ENCODE measurements around the gene CCDC60. TPM values are rescaled to one million over a fixed set of nuclear protein-coding genes. Genes with fewer than 3 reads are reported as not detected.

Gene CCDC60
- total and polyA plus RNA-seq, 12 donors, result not detected

DNA sequence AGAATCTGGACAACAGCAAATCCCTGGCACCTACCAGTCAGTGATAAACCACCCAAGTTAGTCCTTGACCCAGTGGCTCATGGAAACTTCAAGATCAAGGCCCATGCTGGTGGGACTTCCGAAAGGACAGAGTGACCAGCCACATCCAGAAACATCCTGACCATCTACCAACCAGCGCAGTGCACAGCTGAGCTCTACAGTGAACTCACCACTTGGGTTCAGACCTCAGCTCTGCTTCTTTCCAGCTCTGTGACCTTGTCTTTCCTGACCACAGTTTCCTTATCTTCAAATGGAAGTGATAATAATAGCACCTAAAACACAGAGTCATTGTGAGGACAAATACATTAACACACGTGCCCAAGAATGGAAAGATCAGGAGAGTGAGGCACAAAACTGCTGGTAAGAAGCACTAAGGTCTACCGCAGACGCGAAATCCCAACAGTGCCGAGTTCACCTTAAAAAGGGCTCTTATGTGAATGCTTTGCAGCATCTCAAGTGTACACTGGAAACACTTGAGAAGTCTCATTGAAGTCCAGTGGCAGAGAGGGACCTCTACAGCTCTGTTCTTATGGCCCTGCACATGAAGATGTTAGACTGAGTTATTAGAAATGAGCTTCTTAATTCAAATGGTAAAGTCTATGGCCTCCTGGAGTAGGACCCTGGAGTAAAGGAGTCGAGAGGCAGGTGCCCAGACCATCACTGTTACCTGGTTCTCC is 128.8 kb downstream of the CCDC60 start:
- no peak overlapping the region for H3K4me3 ChIP-seq
- DNase-seq, result no peak
- H3K4me1 ChIP-seq (replicated peaks in 1 of 2), result no peaks in the 10 kb centered on the region
- intact Hi-C loops (cut with DNase I), result no loop called here
- H3K27me3 ChIP-seq, result no peaks in the 10 kb centered on the region
- no peak overlapping the region for H3K27ac ChIP-seq
- no peaks in the 10 kb centered on the region for H3K9me3 ChIP-seq (replicated peaks in 1 of 3)
- WGBS, 4 donors, result 65 to 77% (median 72%) methylated on average over 8 of the region's 8 CpGs
- no peak for TF ChIP-seq POLR2A (IDR thresholded peaks at IDR 0.05)
- TF ChIP-seq, protein P1, sequence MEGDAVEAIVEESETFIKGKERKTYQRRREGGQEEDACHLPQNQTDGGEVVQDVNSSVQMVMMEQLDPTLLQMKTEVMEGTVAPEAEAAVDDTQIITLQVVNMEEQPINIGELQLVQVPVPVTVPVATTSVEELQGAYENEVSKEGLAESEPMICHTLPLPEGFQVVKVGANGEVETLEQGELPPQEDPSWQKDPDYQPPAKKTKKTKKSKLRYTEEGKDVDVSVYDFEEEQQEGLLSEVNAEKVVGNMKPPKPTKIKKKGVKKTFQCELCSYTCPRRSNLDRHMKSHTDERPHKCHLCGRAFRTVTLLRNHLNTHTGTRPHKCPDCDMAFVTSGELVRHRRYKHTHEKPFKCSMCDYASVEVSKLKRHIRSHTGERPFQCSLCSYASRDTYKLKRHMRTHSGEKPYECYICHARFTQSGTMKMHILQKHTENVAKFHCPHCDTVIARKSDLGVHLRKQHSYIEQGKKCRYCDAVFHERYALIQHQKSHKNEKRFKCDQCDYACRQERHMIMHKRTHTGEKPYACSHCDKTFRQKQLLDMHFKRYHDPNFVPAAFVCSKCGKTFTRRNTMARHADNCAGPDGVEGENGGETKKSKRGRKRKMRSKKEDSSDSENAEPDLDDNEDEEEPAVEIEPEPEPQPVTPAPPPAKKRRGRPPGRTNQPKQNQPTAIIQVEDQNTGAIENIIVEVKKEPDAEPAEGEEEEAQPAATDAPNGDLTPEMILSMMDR (IDR thresholded peaks at IDR 0.05), result no peak
- no peaks in the 10 kb centered on the region for H3K36me3 ChIP-seq (replicated peaks in 1 of 2)

- DNase-seq, result no peak
- Histone ChIP-seq H3K4me3 (no peak overlapping the region), H3K9me3 (replicated peaks in 1 of 3) (no peaks in the 10 kb centered on the region), H3K4me1 (replicated peaks in 1 of 2) (no peaks in the 10 kb centered on the region), H3K36me3 (replicated peaks in 1 of 2) (no peaks in the 10 kb centered on the region), H3K27me3 (no peaks in the 10 kb centered on the region), H3K27ac (no peak overlapping the region)
- intact Hi-C loops (cut with DNase I), result no loop called here
- TF ChIP-seq, protein P1 (IDR thresholded peaks at IDR 0.05), result no peak
- TF ChIP-seq POLR2A (IDR thresholded peaks at IDR 0.05), result no peak
These were observed 133.8 kb downstream of the CCDC60 start for GRCh38 chr12:119468296-119468695.

DNA sequence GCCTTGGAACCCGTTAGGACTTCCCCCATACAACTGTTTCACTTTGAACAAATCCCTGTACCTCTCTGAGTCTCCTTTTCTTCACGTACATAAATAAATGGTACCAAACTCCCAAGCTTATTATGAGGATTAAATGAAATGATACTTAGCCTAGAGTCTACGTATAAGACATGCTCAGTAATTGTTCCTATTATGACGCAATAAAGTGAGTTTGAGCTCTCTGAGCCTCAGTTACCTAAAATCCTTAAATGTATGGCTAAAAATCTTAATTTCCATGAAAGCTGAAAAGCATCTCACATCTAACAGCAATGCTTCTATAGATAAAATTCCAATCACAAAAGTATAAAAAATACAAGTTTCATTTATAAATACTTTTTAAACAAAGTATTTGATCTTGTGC is 141.1 kb downstream of the CCDC60 start:
- no peak overlapping the region for H3K4me3 ChIP-seq
- intact Hi-C loops (cut with DNase I), result no loop called here
- no peaks in the 10 kb centered on the region for H3K4me1 ChIP-seq (replicated peaks in 1 of 2)
- H3K27me3 ChIP-seq, result no peaks in the 10 kb centered on the region
- 72 to 84% (median 75%) methylated on average over 4 of the region's 4 CpGs for WGBS, 4 donors
- H3K36me3 ChIP-seq (replicated peaks in 1 of 2), result no peaks in the 10 kb centered on the region
- TF ChIP-seq, protein P1 (IDR thresholded peaks at IDR 0.05), result no peak
- TF ChIP-seq POLR2A (IDR thresholded peaks at IDR 0.05), result no peak
- no peak for DNase-seq
- H3K27ac ChIP-seq, result no peak overlapping the region
- no peaks in the 10 kb centered on the region for H3K9me3 ChIP-seq (replicated peaks in 1 of 3)

GRCh38 chr12:119476951-119477350 is 142.4 kb downstream of the CCDC60 start:
- no peaks in the 10 kb centered on the region for H3K9me3 ChIP-seq (replicated peaks in 1 of 3)
- no peaks in the 10 kb centered on the region for H3K27me3 ChIP-seq
- H3K4me1 ChIP-seq (replicated peaks in 1 of 2), result no peaks in the 10 kb centered on the region
- H3K36me3 ChIP-seq (replicated peaks in 1 of 2), result no peaks in the 10 kb centered on the region
- TF ChIP-seq POLR2A (IDR thresholded peaks at IDR 0.05), result no peak
- TF ChIP-seq, protein P1 (IDR thresholded peaks at IDR 0.05), result no peak
- WGBS, 4 donors, result 69 to 83% (median 76%) methylated on average over 3 of the region's 3 CpGs
- H3K27ac ChIP-seq, result no peak overlapping the region
- no peak for DNase-seq
- no peak overlapping the region for H3K4me3 ChIP-seq
- intact Hi-C loops (cut with DNase I), result no loop called here

Data from adrenal gland (tissue), 12 donors.